ENCODE results near the gene ABAT. TPM values are rescaled to one million over a fixed set of nuclear protein-coding genes. Genes with fewer than 3 reads are reported as not detected.

The ABAT gene
- total RNA-seq, 1 donor from 2014 or later: 14.5 TPM

- no peak overlapping the region for H3K4me3 ChIP-seq
- H3K9me3 ChIP-seq (replicated peaks): no peaks in the 10 kb centered on the region
- H3K27ac ChIP-seq (replicated peaks): no peak overlapping the region
- DNase-seq: no peak
- H3K4me1 ChIP-seq: no peaks in the 10 kb centered on the region
- no peak for TF ChIP-seq CTCF (IDR thresholded peaks at IDR 0.05; ENCODE audit: borderline replicate concordance)
- intact Hi-C loops (cut with micrococcal nuclease): no loop called here
- no peaks in the 10 kb centered on the region for H3K27me3 ChIP-seq (ENCODE audit: low read depth)
- no peaks in the 10 kb centered on the region for H3K36me3 ChIP-seq
Measured at GRCh38 chr16:8708536-8708935, 34.1 kb downstream of the ABAT start.

GRCh38 chr16:8712589-8713361, 38.4 kb downstream of the ABAT start:
- H3K4me1 ChIP-seq: no peaks in the 10 kb centered on the region
- H3K9me3 ChIP-seq (replicated peaks): peaks cover 9% of the 10 kb centered on the region
- H3K27ac ChIP-seq (replicated peaks): no peak overlapping the region
- H3K36me3 ChIP-seq: no peaks in the 10 kb centered on the region
- no peak overlapping the region for H3K4me3 ChIP-seq
- TF ChIP-seq CTCF (IDR thresholded peaks at IDR 0.05; ENCODE audit: borderline replicate concordance): no peak
- no peak for DNase-seq
- no peaks in the 10 kb centered on the region for H3K27me3 ChIP-seq (ENCODE audit: low read depth)
- intact Hi-C loops (cut with micrococcal nuclease): no loop called here

- H3K36me3 ChIP-seq: no peaks in the 10 kb centered on the region
- H3K27ac ChIP-seq (replicated peaks): no peak overlapping the region
- H3K9me3 ChIP-seq (replicated peaks): peaks cover 11% of the 10 kb centered on the region
- H3K4me1 ChIP-seq: no peaks in the 10 kb centered on the region
- H3K4me3 ChIP-seq: no peak overlapping the region
- no peak for TF ChIP-seq CTCF (IDR thresholded peaks at IDR 0.05; ENCODE audit: borderline replicate concordance)
- intact Hi-C loops (cut with micrococcal nuclease): no loop called here
- DNase-seq: no peak
- H3K27me3 ChIP-seq (ENCODE audit: low read depth): no peaks in the 10 kb centered on the region
Measured at GRCh38 chr16:8713635-8714172, 39.3 kb downstream of the ABAT start.

GRCh38 chr16:8714174-8714573, 39.8 kb downstream of the ABAT start:
- no peak for TF ChIP-seq CTCF (IDR thresholded peaks at IDR 0.05; ENCODE audit: borderline replicate concordance)
- peaks cover 11% of the 10 kb centered on the region for H3K9me3 ChIP-seq (replicated peaks)
- DNase-seq: no peak
- no peak overlapping the region for H3K4me3 ChIP-seq
- no peaks in the 10 kb centered on the region for H3K4me1 ChIP-seq
- H3K27me3 ChIP-seq (ENCODE audit: low read depth): no peaks in the 10 kb centered on the region
- H3K36me3 ChIP-seq: no peaks in the 10 kb centered on the region
- intact Hi-C loops (cut with micrococcal nuclease): no loop called here
- no peak overlapping the region for H3K27ac ChIP-seq (replicated peaks)

- Histone ChIP-seq H3K4me1 (no peaks in the 10 kb centered on the region), H3K4me3 (no peak overlapping the region), H3K36me3 (no peaks in the 10 kb centered on the region), H3K9me3 (replicated peaks) (peaks cover 11% of the 10 kb centered on the region), H3K27me3 (ENCODE audit: low read depth) (no peaks in the 10 kb centered on the region), H3K27ac (replicated peaks) (no peak overlapping the region)
- TF ChIP-seq CTCF (IDR thresholded peaks at IDR 0.05; ENCODE audit: borderline replicate concordance): no peak
- intact Hi-C loops (cut with micrococcal nuclease): no loop called here
- no peak for DNase-seq
Measured at GRCh38 chr16:8714807-8715206, 40.4 kb downstream of the ABAT start.
